Mesodermal cell (in vitro differentiated cells): ENCODE results near the gene SINHCAF.

Experiments
- H3K27ac ChIP-seq: 2 replicates; pipeline ENCODE4 v1.7.0; 2013; ENCODE audit warnings: mild to moderate bottlenecking, low read depth, low read length, moderate library complexity; ENCODE audit not compliant: severe bottlenecking
- H3K36me3 ChIP-seq: 2 replicates; pipeline ENCODE4 v1.7.1; 2013; ENCODE audit warnings: mild to moderate bottlenecking, low read length, moderate library complexity; ENCODE audit not compliant: control insufficient read depth, insufficient read depth
- H3K4me1 ChIP-seq: one replicate; pipeline ENCODE4 v1.7.1; 2013; ENCODE audit warnings: mild to moderate bottlenecking, low read length; ENCODE audit not compliant: insufficient read depth, control insufficient read depth, poor library complexity, severe bottlenecking
- H3K4me3 ChIP-seq: 2 replicates; pipeline ENCODE4 v1.7.0; 2013; ENCODE audit warnings: low read length, control low read depth, mild to moderate bottlenecking; ENCODE audit not compliant: insufficient read depth, poor library complexity, severe bottlenecking; ENCODE audit errors: extremely low read depth
- H3K9me3 ChIP-seq: 2 replicates; pipeline ENCODE4 v1.7.1; 2013; ENCODE audit warnings: mild to moderate bottlenecking, low read length, moderate library complexity; ENCODE audit not compliant: control insufficient read depth
- WGBS, 2 experiments: methylation state at CpG; one replicate each; pipeline ENCODE4 v1.1.5; 2013; ENCODE audit warnings: missing lambda C conversion rate in 2 of 2; ENCODE audit not compliant: insufficient coverage in 2 of 2; 5-methylcytosine and 5-hydroxymethylcytosine counted together

SINHCAF gene

GRCh38 chr12:31306866-31307265 is 19.1 kb downstream of the SINHCAF start:
- H3K36me3 ChIP-seq: peaks cover 79% of the 10 kb centered on the region
- WGBS, 2 experiments: no CpG with 5 or more reads among the region's 1 CpG
- H3K9me3 ChIP-seq: no peaks in the 10 kb centered on the region
- no peak overlapping the region for H3K4me3 ChIP-seq
- no peaks in the 10 kb centered on the region for H3K4me1 ChIP-seq
- H3K27ac ChIP-seq: no peak overlapping the region

GRCh38 chr12:31303466-31303865 is 22.5 kb downstream of the SINHCAF start:
- H3K4me3 ChIP-seq: no peak overlapping the region
- H3K9me3 ChIP-seq: no peaks in the 10 kb centered on the region
- WGBS, 2 experiments: 82 to 95% methylated on average over 4 of the region's 5 CpGs
- no peaks in the 10 kb centered on the region for H3K4me1 ChIP-seq
- H3K27ac ChIP-seq: no peak overlapping the region
- peaks cover 84% of the 10 kb centered on the region for H3K36me3 ChIP-seq

- WGBS, 2 experiments: 92% methylated on average over 1 of the region's 2 CpGs; no CpG with 5 or more reads in 1 of the 2 experiments
These were observed 24.6 kb downstream of the SINHCAF start for GRCh38 chr12:31301311-31301710.

GRCh38 chr12:31300783-31301182 is 25.2 kb downstream of the SINHCAF start:
- Histone ChIP-seq H3K36me3 (peaks cover 93% of the 10 kb centered on the region), H3K27ac (no peak overlapping the region)
- WGBS, 2 experiments: 80 to 97% methylated on average over 2 to 3 of the region's 3 CpGs

More at GRCh38 chr12:31301311-31301710, 24.6 kb downstream of the SINHCAF start:
- H3K4me1 ChIP-seq: no peaks in the 10 kb centered on the region
- no peaks in the 10 kb centered on the region for H3K9me3 ChIP-seq
- H3K36me3 ChIP-seq: peaks cover 92% of the 10 kb centered on the region
- no peak overlapping the region for H3K4me3 ChIP-seq
- no peak overlapping the region for H3K27ac ChIP-seq

GRCh38 chr12:31300341-31300740 is 25.6 kb downstream of the SINHCAF start:
- 86 to 100% methylated on average over 1 of the region's 1 CpG for WGBS, 2 experiments
- Histone ChIP-seq H3K27ac (no peak overlapping the region), H3K36me3 (peaks cover 93% of the 10 kb centered on the region), H3K9me3 (no peaks in the 10 kb centered on the region), H3K4me1 (no peaks in the 10 kb centered on the region), H3K4me3 (no peak overlapping the region)

More at GRCh38 chr12:31300783-31301182, 25.2 kb downstream of the SINHCAF start:
- Histone ChIP-seq H3K4me1 (no peaks in the 10 kb centered on the region), H3K4me3 (no peak overlapping the region), H3K9me3 (no peaks in the 10 kb centered on the region)

GRCh38 chr12:31298922-31299321 is 27.0 kb downstream of the SINHCAF start:
- H3K9me3 ChIP-seq: no peaks in the 10 kb centered on the region
- H3K36me3 ChIP-seq: peaks cover 92% of the 10 kb centered on the region
- no peak overlapping the region for H3K4me3 ChIP-seq
- H3K4me1 ChIP-seq: no peaks in the 10 kb centered on the region
- no peak overlapping the region for H3K27ac ChIP-seq
- 60% methylated on average over 1 of the region's 3 CpGs; no CpG with 5 or more reads in 1 of the 2 experiments for WGBS, 2 experiments

- Histone ChIP-seq H3K9me3 (no peaks in the 10 kb centered on the region), H3K36me3 (peaks cover 92% of the 10 kb centered on the region), H3K4me3 (no peak overlapping the region), H3K4me1 (no peaks in the 10 kb centered on the region), H3K27ac (no peak overlapping the region)
- whole genome bisulfite sequencing, 2 experiments: 80% methylated on average over 1 of the region's 2 CpGs; no CpG with 5 or more reads in 1 of the 2 experiments
These were observed 27.4 kb downstream of the SINHCAF start for GRCh38 chr12:31298515-31298910.

GRCh38 chr12:31297572-31298514 is 28.1 kb downstream of the SINHCAF start:
- Histone ChIP-seq H3K9me3 (no peaks in the 10 kb centered on the region), H3K36me3 (peaks cover 92% of the 10 kb centered on the region), H3K27ac (no peak overlapping the region), H3K4me1 (no peaks in the 10 kb centered on the region), H3K4me3 (no peak overlapping the region)
- WGBS, 2 experiments: 91 to 96% methylated on average over 8 of the region's 13 CpGs

- WGBS, 2 experiments: 80% methylated on average over 1 of the region's 2 CpGs
- H3K27ac ChIP-seq: no peak overlapping the region
- H3K9me3 ChIP-seq: no peaks in the 10 kb centered on the region
- H3K4me1 ChIP-seq: no peaks in the 10 kb centered on the region
- H3K4me3 ChIP-seq: no peak overlapping the region
- peaks cover 94% of the 10 kb centered on the region for H3K36me3 ChIP-seq
These were observed 36.5 kb downstream of the SINHCAF start for GRCh38 chr12:31289441-31289840.

GRCh38 chr12:31288381-31288780 is 37.6 kb downstream of the SINHCAF start:
- H3K36me3 ChIP-seq: peaks cover 89% of the 10 kb centered on the region

GRCh38 chr12:31280183-31280582 is 45.8 kb downstream of the SINHCAF start:
- Histone ChIP-seq H3K4me3 (no peak overlapping the region), H3K36me3 (peaks cover 66% of the 10 kb centered on the region), H3K4me1 (no peaks in the 10 kb centered on the region), H3K9me3 (no peaks in the 10 kb centered on the region), H3K27ac (no peak overlapping the region)

More at GRCh38 chr12:31288381-31288780, 37.6 kb downstream of the SINHCAF start:
- H3K27ac ChIP-seq: no peak overlapping the region
- no peaks in the 10 kb centered on the region for H3K9me3 ChIP-seq
- H3K4me3 ChIP-seq: no peak overlapping the region
- WGBS, 2 experiments: no CpG with 5 or more reads among the region's 2 CpGs
- no peaks in the 10 kb centered on the region for H3K4me1 ChIP-seq
